ENCODE data around the gene GGN. TPM values are rescaled to one million over a fixed set of nuclear protein-coding genes. Genes with fewer than 3 reads are reported as not detected.

Gene GGN, protein sequence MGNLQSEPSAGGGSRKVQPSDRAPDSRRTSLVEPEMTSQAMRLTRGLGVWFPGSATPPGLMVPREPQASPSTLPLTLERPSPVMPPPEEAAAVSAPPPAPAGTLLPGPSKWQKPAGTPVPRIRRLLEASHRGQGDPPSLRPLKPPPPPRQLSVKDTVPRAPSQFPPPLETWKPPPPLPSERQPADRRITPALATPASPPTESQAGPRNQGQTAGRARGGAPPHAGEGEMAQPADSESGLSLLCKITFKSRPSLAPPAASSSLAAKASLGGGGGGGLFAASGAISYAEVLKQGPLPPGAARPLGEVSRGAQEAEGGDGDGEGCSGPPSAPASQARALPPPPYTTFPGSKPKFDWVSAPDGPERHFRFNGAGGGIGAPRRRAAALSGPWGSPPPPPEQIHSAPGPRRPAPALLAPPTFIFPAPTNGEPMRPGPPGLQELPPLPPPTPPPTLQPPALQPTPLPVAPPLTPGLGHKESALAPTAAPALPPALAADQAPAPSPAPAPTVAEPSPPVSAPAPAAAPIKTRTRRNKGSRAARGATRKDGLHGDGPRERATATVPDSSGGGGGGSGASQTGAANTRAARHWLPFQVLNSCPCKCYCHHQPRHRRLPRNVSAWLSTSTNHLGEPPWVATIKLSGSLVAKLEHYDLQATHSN
- total RNA-seq, result 10 to 100 TPM; 43.7 to 80.2 TPM
- polyA plus RNA-seq (ENCODE audit: insufficient read depth, low read depth, low replicate concordance), result 196 TPM
- long read RNA-seq, donor 1, result 0 reads
- long read RNA-seq, donor 2, result 0 reads

DNA sequence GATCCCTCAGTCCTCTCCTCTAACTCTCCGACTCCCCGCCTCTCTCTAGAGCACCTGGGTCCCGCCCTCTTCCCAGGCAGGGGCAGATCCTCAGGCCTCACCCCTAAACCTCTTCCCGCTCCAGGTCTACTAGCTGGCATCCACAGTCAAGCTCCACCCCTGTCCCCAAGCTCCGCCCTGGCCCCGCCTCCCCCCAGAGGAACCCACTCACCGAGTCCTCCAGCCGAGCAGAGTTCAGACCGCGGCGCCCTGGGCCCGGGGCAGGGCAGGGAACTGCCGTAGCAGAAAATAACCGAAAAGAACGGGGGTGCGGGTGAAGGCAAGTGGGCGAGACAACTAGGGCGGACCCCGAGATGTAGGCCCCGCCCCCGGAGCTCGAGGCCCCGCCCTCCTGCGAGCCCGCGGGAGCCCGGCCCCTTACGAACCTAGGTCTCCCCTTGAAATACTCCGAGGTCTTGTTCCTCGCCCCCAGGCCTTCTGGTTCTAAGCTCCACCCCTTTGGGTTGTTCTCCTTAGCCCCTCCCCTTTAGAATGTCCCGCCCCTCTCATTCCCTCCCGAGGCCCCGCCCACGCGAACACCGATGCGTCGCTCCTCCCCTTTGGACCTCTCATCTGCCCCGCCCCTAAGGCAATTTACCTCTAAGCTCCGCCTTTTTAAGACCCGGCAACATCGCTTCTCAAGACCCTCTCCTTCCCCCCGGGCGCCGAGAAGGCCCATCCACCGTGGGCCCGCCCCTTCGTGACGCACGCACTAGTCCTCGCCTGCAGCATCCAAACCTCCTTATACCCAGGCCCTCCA is at the start of gene GGN:
Gene GGN, minus strand, starts transcription at position 485 of the 799 bp plus-strand sequence. CDS start 773 bp downstream, outside the sequence.
- Histone ChIP-seq H3K36me3 (ENCODE audit: low read depth, missing control alignments) (no peaks in the 10 kb centered on the region), H3K4me1 (peaks cover 23% of the 10 kb centered on the region), H3K27me3 (no peaks in the 10 kb centered on the region), H3K4me3 (peak within 1 kb of the TSS; percentile 35 to 57), H3K27ac (peak within 1 kb of the TSS in 1 of 2 donors; percentile 37), H3K9me3 (no peaks in the 10 kb centered on the region)
- TF ChIP-seq CTCF (IDR thresholded peaks at IDR 0.05) (no peak), POLR2A (IDR thresholded peaks at IDR 0.05) (no peak)
- 2 to 3% methylated on average over 32 to 51 of the region's 51 CpGs for WGBS, 2 donors
- intact Hi-C loops (cut with DNase I; ENCODE audit: low total_unique reads), result no loop called here
- peak; percentile 80 for DNase-seq

GRCh38 chr19:38437295-38437694 is 49.5 kb upstream of the GGN start:
- DNase-seq, result no peak
- H3K36me3 ChIP-seq (ENCODE audit: low read depth, missing control alignments), result no peaks in the 10 kb centered on the region
- 92 to 94% methylated on average over 6 of the region's 6 CpGs for WGBS, 2 donors
- no peaks in the 10 kb centered on the region for H3K27me3 ChIP-seq
- H3K9me3 ChIP-seq, result no peaks in the 10 kb centered on the region
- intact Hi-C loops (cut with DNase I; ENCODE audit: low total_unique reads), result no loop called here
- no peak overlapping the region for H3K4me3 ChIP-seq
- H3K4me1 ChIP-seq, result no peaks in the 10 kb centered on the region
- no peak overlapping the region for H3K27ac ChIP-seq
- no peak for TF ChIP-seq CTCF (IDR thresholded peaks at IDR 0.05)
- no peak for TF ChIP-seq POLR2A (IDR thresholded peaks at IDR 0.05)

GRCh38 chr19:38434549-38435051 is 46.8 kb upstream of the GGN start:
- no peaks in the 10 kb centered on the region for H3K27me3 ChIP-seq

DNA sequence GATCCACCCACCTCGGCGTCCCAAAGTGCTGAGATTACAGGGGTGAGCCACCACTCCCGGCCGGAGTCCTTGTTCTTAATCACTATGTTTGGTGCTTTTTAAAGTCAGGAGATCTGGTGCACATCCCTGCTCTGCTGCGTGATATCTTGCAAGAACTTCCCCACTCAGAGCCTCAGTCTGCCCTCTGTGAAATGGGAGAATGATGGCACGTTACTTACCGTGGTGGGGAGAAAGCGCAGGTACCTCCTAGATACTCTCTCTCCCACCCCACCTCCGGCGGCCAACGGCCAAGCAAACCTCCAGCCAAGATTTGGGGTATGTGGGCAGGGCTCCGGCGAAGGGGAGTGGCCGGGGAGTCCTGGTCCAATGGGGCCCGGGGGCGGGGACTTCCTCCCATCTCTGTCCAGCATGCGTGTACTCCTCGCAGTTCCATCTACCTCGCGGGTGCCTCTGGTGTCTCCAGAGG is 45.5 kb upstream of the GGN start, which contains the start of gene RYR1:
Gene RYR1, plus strand, starts transcription at position 424 of the 466 bp plus-strand sequence. CDS start 139 bp downstream, outside the sequence.
- no peaks in the 10 kb centered on the region for H3K4me1 ChIP-seq
- DNase-seq, result peak; percentile 73
- WGBS, 2 donors, result 8 to 15% methylated on average over 13 to 20 of the region's 20 CpGs
- H3K36me3 ChIP-seq (ENCODE audit: low read depth, missing control alignments), result no peaks in the 10 kb centered on the region
- no peaks in the 10 kb centered on the region for H3K9me3 ChIP-seq
- TF ChIP-seq POLR2A (IDR thresholded peaks at IDR 0.05) (no peak), CTCF (IDR thresholded peaks at IDR 0.05) (no peak)
- no peaks in the 10 kb centered on the region for H3K27me3 ChIP-seq
- H3K27ac ChIP-seq, result no peak within 1 kb of the TSS
- peak within 1 kb of the TSS in 1 of 2 donors; percentile 20 for H3K4me3 ChIP-seq
- intact Hi-C loops (cut with DNase I; ENCODE audit: low total_unique reads), result no loop called here

More at GRCh38 chr19:38434549-38435051, 46.8 kb upstream of the GGN start:
- Histone ChIP-seq H3K36me3 (ENCODE audit: low read depth, missing control alignments) (no peaks in the 10 kb centered on the region), H3K27ac (no peak overlapping the region), H3K4me1 (no peaks in the 10 kb centered on the region), H3K4me3 (no peak overlapping the region), H3K9me3 (no peaks in the 10 kb centered on the region)
- DNase-seq, result no peak
- TF ChIP-seq POLR2A (IDR thresholded peaks at IDR 0.05), result no peak
- 29 to 30% methylated on average over 9 to 13 of the region's 13 CpGs for WGBS, 2 donors
- intact Hi-C loops (cut with DNase I; ENCODE audit: low total_unique reads), result no loop called here

Measured in testis (tissue), 5 donors.